Coronary artery (tissue), 2 donors: Measurements from ENCODE around the gene XRN1.

Experiments
- DNase-seq: peaks from one replicate; pipeline ENCODE4 v3.0.0-alpha.2; 2017; ENCODE audit warnings: low spot score
- H3K27ac ChIP-seq, 2 donors: fragments of 200-600 bp; sonication (generic); one replicate each; pipeline ENCODE4 v1.5.1; 2016 to 2019
- H3K4me3 ChIP-seq: fragments of 200-600 bp; sonication (generic); 2 replicates; pipeline ENCODE4 v1.5.1; 2016; ENCODE audit warnings: mild to moderate bottlenecking, moderate library complexity
- TF ChIP-seq, protein P1 (sequence below): fragments of 200-600 bp; sonication (generic); IDR thresholded peaks from one replicate; pipeline ENCODE4 v1.5.1; 2019; ENCODE audit warnings: antibody characterized with exemption

XRN1 gene

DNA sequence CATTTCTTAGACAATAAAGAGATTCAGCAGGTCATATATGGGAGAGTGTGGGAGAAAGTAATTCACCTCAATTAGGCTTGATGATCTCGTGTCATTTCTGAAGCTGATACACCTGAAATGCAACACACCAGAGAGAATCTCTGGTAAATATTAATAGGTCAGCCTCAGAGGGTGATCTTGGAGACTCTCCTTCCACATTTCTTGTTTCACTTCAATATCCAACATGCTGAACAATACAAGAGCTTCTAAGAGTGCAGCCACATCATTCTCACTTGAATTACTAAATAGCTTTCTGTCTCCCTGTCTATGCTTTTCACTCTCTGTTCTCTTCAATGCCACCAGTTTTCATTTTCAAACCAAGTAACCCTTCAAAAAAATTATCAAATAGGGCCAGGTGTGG is 151.3 kb downstream of the XRN1 start:
- Histone ChIP-seq H3K4me3 (no peak overlapping the region), H3K27ac (no peak overlapping the region)
- no peak for DNase-seq
- TF ChIP-seq, protein P1, sequence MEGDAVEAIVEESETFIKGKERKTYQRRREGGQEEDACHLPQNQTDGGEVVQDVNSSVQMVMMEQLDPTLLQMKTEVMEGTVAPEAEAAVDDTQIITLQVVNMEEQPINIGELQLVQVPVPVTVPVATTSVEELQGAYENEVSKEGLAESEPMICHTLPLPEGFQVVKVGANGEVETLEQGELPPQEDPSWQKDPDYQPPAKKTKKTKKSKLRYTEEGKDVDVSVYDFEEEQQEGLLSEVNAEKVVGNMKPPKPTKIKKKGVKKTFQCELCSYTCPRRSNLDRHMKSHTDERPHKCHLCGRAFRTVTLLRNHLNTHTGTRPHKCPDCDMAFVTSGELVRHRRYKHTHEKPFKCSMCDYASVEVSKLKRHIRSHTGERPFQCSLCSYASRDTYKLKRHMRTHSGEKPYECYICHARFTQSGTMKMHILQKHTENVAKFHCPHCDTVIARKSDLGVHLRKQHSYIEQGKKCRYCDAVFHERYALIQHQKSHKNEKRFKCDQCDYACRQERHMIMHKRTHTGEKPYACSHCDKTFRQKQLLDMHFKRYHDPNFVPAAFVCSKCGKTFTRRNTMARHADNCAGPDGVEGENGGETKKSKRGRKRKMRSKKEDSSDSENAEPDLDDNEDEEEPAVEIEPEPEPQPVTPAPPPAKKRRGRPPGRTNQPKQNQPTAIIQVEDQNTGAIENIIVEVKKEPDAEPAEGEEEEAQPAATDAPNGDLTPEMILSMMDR = no peak

DNA sequence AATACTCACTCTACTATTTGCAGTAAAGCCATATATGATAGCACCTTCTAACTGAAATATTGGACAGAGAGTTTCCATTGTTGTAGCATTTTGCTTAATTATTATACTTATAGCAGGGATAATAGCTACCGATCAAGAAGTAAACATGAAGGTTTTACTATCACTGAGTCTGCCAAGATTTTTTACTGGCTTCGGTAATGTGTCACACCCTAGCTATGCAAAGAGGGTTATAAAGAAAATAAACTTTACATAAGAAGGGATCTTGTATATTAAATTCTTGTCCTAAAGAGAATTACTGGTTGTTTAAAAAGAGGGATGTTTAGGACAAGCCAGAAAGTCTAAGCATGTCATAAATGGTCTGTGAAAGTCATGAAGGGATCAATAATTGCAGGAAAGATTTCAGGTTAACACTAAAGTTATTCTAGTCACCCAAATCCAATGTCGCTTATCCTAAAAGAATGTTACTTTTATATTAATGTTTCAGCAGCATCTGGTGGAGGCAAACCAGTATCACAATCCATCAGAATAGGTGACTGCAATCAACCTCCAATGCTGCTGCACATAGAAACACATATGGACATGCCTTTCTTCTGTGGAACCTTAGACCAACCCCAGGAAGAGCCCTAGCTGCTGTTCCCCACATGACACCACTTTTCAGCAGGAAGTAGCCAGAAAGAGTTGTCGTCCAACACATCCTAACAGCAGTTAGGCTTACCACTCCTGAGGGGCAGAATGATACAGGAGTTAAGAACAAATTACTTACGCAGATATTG is 159.8 kb downstream of the XRN1 start:
- H3K4me3 ChIP-seq = no peak overlapping the region
- no peak overlapping the region for H3K27ac ChIP-seq
- no peak for DNase-seq

DNA sequence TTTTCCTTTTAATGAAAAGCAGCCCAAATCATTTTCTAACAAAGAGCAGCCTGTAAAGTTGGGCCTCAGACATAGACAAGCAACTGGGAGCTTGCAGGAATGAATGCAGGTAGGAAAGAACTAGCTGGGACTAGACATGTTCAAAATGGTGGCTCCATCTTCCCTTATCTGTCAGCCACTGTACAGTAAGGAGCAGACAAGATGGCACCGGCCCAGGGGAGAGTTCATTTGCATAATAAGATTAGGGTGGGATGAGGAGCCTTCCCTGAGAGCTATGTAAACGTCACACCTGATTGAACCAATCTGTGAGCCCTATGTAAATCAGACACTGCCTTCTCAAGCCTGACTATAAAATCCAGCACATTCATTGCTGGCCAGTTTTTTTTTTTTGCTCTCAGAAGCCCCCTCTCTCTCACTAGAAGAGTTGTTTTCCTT is 162.7 kb downstream of the XRN1 start:
- no peak overlapping the region for H3K4me3 ChIP-seq
- TF ChIP-seq, protein P1 = no peak
- DNase-seq = no peak
- H3K27ac ChIP-seq = no peak overlapping the region

More for the DNA sequence above, 159.8 kb downstream of the XRN1 start:
- TF ChIP-seq, protein P1 = no peak

DNA sequence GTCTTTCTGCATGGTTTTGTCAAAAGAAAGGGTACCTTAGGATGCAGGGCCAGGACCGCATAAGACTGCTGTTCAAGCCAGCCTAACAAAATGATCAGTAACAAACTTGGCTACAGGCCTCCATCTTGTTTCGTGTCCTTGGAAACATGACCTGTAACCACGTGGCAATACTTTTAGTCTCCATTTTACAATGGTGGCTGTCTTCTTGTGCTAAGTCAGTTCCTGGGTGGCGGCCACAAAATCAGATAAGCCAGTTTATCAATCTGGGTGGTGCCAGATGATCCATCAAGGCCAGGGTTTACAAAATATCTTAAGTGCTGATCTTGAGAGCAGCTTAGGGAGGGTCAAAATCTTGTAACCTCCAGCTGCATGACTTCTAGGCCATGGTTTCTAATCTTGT is 165.3 kb downstream of the XRN1 start:
- Histone ChIP-seq H3K27ac (no peak overlapping the region), H3K4me3 (no peak overlapping the region)
- no peak for DNase-seq
- TF ChIP-seq, protein P1 = no peak

DNA sequence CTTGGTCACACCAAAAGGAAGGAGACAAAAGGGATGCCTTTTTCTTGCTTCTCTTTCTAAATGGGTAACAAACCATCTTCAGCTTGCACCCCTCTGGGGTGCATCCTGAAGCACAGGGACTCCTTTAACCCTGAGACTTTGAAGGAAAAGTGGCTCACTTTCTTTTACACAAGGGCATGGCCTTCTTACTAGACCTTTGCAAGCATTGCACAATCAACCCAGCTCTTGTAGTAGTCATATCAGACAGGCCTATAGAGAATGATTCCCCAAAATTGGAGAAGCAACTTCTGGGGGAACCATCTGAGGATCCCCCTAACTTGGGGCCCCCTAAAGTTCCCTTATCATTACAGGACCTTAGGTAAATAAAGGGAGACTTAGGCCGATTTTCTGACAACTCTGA is 166.4 kb downstream of the XRN1 start:
- no peak for DNase-seq
- no peak overlapping the region for H3K27ac ChIP-seq
- H3K4me3 ChIP-seq = no peak overlapping the region
- TF ChIP-seq, protein P1 = no peak

DNA sequence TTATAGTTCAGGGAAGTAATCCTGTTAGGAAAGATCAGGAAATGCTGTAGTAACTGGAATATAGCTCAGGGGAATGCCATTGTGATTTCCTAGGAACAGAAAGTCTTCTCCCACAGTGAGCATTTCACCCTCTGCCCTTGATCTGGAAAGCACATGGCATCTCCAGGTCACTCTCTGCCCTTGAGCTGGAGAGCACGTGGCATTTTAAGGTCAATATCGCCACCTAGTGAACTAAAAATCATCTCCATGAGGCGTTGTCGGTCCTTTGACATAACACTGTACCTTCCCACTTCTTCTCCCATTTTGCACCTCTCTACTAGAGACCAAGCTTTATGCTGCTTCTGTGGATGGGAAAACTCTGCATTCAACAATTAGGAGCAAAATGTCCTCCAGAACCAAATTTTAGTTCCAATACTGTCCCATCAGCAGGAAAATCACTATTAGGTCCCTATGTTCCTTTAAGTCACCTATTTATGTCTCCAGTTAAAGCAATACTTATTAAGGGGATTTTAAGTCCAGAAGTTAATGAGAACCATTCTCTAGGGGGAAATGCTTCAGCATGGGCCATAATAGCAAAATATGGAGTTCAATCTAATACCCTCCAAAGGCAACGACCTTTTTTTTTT is 167.8 kb downstream of the XRN1 start:
- TF ChIP-seq, protein P1 = peak; percentile 48
- DNase-seq = no peak
- H3K27ac ChIP-seq = no peak overlapping the region
- H3K4me3 ChIP-seq = no peak overlapping the region

DNA sequence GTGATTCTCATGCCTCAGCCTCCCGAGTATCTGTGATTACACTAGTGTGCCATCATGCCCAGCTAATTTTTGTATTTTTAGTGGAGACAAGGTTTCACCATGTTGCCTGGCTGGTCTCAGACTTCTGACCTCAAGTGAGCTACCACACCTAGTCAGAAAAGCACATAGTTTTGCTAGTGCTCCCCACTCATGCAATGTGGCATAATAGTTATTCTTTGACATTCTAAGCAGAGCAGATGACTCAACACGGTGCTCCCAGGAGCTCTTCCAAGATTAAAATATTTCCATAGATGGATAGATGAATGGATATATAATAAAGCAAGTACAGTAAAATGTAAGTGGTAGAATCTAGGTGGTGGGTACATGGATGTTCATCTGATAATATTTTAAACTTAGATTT is 169.4 kb downstream of the XRN1 start:
- H3K4me3 ChIP-seq = no peak overlapping the region
- TF ChIP-seq, protein P1 = no peak
- H3K27ac ChIP-seq = no peak overlapping the region
- DNase-seq = no peak
